DLD1 (cell line): ENCODE results near the gene MIGA2.
"Not testable (repeated sequence)": the region's sequence is repeated elsewhere in the genome, so short reads cannot be mapped to it uniquely, and the experiment has no call there.

Experiments used
- in situ Hi-C: cut with HindIII; loops from 2 replicates; pipeline ENCODE4 v1.10.0; 2017; ENCODE audit warnings: low sequenced_read_pairs

Gene MIGA2

GRCh38 chr9:129036241-129036922 is at the start of gene MIGA2:
TSS of gene MIGA2 (plus strand) at chr9:129036626. CDS start at chr9:129040595, 3,969 bp downstream.
- in situ Hi-C loops = loop anchor here (5.0 kb wide), 1 partner anchor 46 kb away; the partner anchor contains the start of gene DOLPP1

GRCh38 chr9:128986671-128987070 is 49.8 kb upstream of the MIGA2 start:
- in situ Hi-C loops = no loop called here

- in situ Hi-C loops = no loop called here
These were observed 48.6 kb upstream of the MIGA2 start for GRCh38 chr9:128987805-128988204.

- in situ Hi-C loops = no loop called here
These were observed 43.4 kb upstream of the MIGA2 start for GRCh38 chr9:128992995-128993394.

GRCh38 chr9:128995791-128996190 is 40.6 kb upstream of the MIGA2 start:
- in situ Hi-C loops = no loop called here

GRCh38 chr9:128998462-128998861 is 38.0 kb upstream of the MIGA2 start:
- in situ Hi-C loops = no loop called here

- in situ Hi-C loops = no loop called here
These were observed 36.7 kb upstream of the MIGA2 start for GRCh38 chr9:128999581-129000206.

GRCh38 chr9:129001504-129002325 is 34.7 kb upstream of the MIGA2 start:
- in situ Hi-C loops = no loop called here

- in situ Hi-C loops = no loop called here
These were observed 33.4 kb upstream of the MIGA2 start for GRCh38 chr9:129002992-129003391.

- in situ Hi-C loops = not testable (repeated sequence)
These were observed 32.3 kb upstream of the MIGA2 start for GRCh38 chr9:129004173-129004572.

- in situ Hi-C loops = no loop called here
These were observed 31.0 kb upstream of the MIGA2 start for GRCh38 chr9:129005336-129005997.

GRCh38 chr9:129006328-129007034 is 29.9 kb upstream of the MIGA2 start:
- in situ Hi-C loops = no loop called here

GRCh38 chr9:129007035-129007765 is 29.2 kb upstream of the MIGA2 start:
- in situ Hi-C loops = no loop called here

- in situ Hi-C loops = no loop called here
These were observed 28.5 kb upstream of the MIGA2 start for GRCh38 chr9:129007766-129008468.

- in situ Hi-C loops = no loop called here
These were observed 27.9 kb upstream of the MIGA2 start for GRCh38 chr9:129008469-129008965.

GRCh38 chr9:129008986-129009583 is 27.3 kb upstream of the MIGA2 start:
- in situ Hi-C loops = no loop called here

- in situ Hi-C loops = no loop called here
These were observed 26.8 kb upstream of the MIGA2 start for GRCh38 chr9:129009584-129010141.

GRCh38 chr9:129010267-129010975 is 26.0 kb upstream of the MIGA2 start:
- in situ Hi-C loops = no loop called here
